ENCODE measurements around the gene MIPOL1. TPM values are rescaled to one million over a fixed set of nuclear protein-coding genes. Genes with fewer than 3 reads are reported as not detected.

MIPOL1 gene
- total and polyA plus RNA-seq, 2 donors (not counting 3 experiments of a cell fraction or from before 2014, with no cell fraction given) = 3.4 to 33.5 TPM

DNA sequence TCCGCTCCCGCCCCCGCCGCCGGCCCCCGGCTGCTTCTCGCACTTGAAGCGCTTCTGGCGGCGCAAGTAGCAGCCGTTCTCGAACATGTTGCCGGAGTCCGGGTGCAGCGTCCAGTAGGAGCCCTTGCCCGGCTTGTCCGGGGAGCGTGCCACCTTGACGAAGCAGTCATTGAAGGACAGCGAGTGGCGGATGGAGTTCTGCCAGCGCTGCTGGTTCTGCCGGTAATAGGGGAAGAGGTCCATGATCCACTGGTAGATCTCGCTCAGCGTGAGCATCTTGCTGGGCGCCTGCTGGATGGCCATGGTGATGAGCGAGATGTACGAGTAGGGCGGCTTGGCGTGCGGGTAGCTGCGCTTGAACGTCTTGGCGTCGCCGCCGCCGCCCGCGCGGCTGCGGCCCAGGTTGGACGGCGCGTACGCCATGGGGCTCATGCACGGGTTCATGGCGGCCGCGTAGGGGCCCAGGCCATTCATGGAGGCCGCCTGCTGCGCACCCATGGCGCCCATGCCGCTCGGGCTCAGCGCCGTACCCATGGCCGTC, 394.3 kb downstream of the MIPOL1 start:
- TF ChIP-seq POLR2AphosphoS5 (IDR thresholded peaks at IDR 0.05; ENCODE audit: insufficient read depth, low read depth, low read length) (no peak), MYC (IDR thresholded peaks at IDR 0.05; ENCODE audit: low read depth, low read length) (no peak), EZH2 (IDR thresholded peaks at IDR 0.05; ENCODE audit: borderline replicate concordance, low read depth, low read length, severe bottlenecking) (peak; percentile 96)
- TF ChIP-seq, protein P1, sequence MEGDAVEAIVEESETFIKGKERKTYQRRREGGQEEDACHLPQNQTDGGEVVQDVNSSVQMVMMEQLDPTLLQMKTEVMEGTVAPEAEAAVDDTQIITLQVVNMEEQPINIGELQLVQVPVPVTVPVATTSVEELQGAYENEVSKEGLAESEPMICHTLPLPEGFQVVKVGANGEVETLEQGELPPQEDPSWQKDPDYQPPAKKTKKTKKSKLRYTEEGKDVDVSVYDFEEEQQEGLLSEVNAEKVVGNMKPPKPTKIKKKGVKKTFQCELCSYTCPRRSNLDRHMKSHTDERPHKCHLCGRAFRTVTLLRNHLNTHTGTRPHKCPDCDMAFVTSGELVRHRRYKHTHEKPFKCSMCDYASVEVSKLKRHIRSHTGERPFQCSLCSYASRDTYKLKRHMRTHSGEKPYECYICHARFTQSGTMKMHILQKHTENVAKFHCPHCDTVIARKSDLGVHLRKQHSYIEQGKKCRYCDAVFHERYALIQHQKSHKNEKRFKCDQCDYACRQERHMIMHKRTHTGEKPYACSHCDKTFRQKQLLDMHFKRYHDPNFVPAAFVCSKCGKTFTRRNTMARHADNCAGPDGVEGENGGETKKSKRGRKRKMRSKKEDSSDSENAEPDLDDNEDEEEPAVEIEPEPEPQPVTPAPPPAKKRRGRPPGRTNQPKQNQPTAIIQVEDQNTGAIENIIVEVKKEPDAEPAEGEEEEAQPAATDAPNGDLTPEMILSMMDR (IDR thresholded peaks at IDR 0.05; ENCODE audit: extremely low read depth in 1 of 2, insufficient read depth in 1 of 2, low read depth in 1 of 2, low read length in 2 of 2) = no peak
- Histone ChIP-seq H3K9ac (replicated peaks; ENCODE audit: extremely low read depth, insufficient read depth, low read length) (no peak overlapping the region), H3K79me2 (ENCODE audit: control insufficient read depth, insufficient read depth, low read length) (no peaks in the 10 kb centered on the region), H3K4me3 (replicated peaks in 1 of 3; ENCODE audit: insufficient read depth in 1 of 3, low read depth in 1 of 3, low read length in 3 of 3) (no peak overlapping the region), H4K20me1 (replicated peaks; ENCODE audit: control insufficient read depth, extremely low read depth, insufficient read depth, low read length) (no peaks in the 10 kb centered on the region), H3K36me3 (ENCODE audit: control insufficient read depth in 2 of 2, extremely low read depth in 1 of 2, insufficient read depth in 2 of 2, low read length in 2 of 2) (no peaks in the 10 kb centered on the region), H3K9me3 (replicated peaks; ENCODE audit: control insufficient read depth, insufficient read depth, low read length) (no peaks in the 10 kb centered on the region), H3K27ac (ENCODE audit: insufficient read depth, low read depth, low read length) (no peak overlapping the region), H3K27me3 (ENCODE audit: control insufficient read depth in 2 of 2, insufficient read depth in 2 of 2, low read length in 2 of 2) (peaks cover 74 to 88% of the 10 kb centered on the region in 2 experiments), H3K4me1 (ENCODE audit: control insufficient read depth, extremely low read depth, insufficient read depth, low read length) (peaks cover 9% of the 10 kb centered on the region), H3K9me1 (replicated peaks; ENCODE audit: control insufficient read depth, extremely low read depth, insufficient read depth, low read length) (no peaks in the 10 kb centered on the region), H2AFZ (ENCODE audit: low read depth, low read length) (peak overlapping the region; percentile 4), H3K4me2 (ENCODE audit: insufficient read depth, low read length) (no peak overlapping the region)
- intact Hi-C loops (cut with micrococcal nuclease) = no loop called here
- dilution Hi-C loops (cut with MboI; ENCODE audit: extremely low pct_ligation_motif_present, low sequenced_read_pairs) = no loop called here
- ChIA-PET CTCF (interaction anchor here (1.1 kb wide), 1 partner anchor 345 kb away, joined by 3 read pairs; no protein-coding TSS in a partner anchor), POLR2A (no interaction called here)
- BruUV-seq (replicated peaks) = no TSS peak
- no peak for DNase-seq (ENCODE audit: low read depth, low spot score)
- no peak for FAIRE-seq
